CD14-positive monocyte (primary cell): ENCODE measurements around the gene TDRD6. TPM values are rescaled to one million over a fixed set of nuclear protein-coding genes. Genes with fewer than 3 reads are reported as not detected.

Source experiments
- DNase-seq, 3 donors: peaks; one replicate each; pipeline ENCODE4 v3.0.0-alpha.2; 2011 to 2022
- H2AFZ ChIP-seq: 2 replicates; pipeline ENCODE4 v1.6.0; 2012; ENCODE audit warnings: mild to moderate bottlenecking, low read depth, low read length, inconsistent platforms; ENCODE audit not compliant: insufficient read depth, poor library complexity, severe bottlenecking
- H3K27ac ChIP-seq, 2 donors: 1 replicate in 1 of 2; 2 replicates in 1 of 2; pipeline ENCODE4 v1.5.1; 2012 to 2013; ENCODE audit warnings: low read length in 2 of 2, control low read depth in 1 of 2, inconsistent platforms in 1 of 2, low read depth in 1 of 2, mild to moderate bottlenecking in 1 of 2
- H3K27me3 ChIP-seq, 2 donors: one replicate each; pipeline versions ENCODE4 v1.6.0 to v1.6.1; 2011 to 2013; ENCODE audit warnings: low read length in 2 of 2; ENCODE audit not compliant: control insufficient read depth in 2 of 2, insufficient read depth in 2 of 2
- H3K36me3 ChIP-seq, 2 donors: replicated peaks in 1 of 2; 1 replicate in 1 of 2; 2 replicates in 1 of 2; pipeline versions ENCODE4 v1.5.1 to v1.6.1; 2012 to 2013; ENCODE audit warnings: low read length in 2 of 2, control low read depth in 1 of 2, inconsistent platforms in 1 of 2, mild to moderate bottlenecking in 1 of 2; ENCODE audit not compliant: insufficient read depth in 2 of 2, control insufficient read depth in 1 of 2
- H3K4me1 ChIP-seq, 2 donors: 1 replicate in 1 of 2; 2 replicates in 1 of 2; pipeline versions ENCODE4 v1.5.1 to v1.6.1; 2012 to 2013; ENCODE audit warnings: low read length in 2 of 2, control low read depth in 1 of 2, inconsistent platforms in 1 of 2, mild to moderate bottlenecking in 1 of 2, moderate library complexity in 1 of 2; ENCODE audit not compliant: insufficient read depth in 2 of 2, control insufficient read depth in 1 of 2
- H3K4me2 ChIP-seq: replicated peaks from 2 replicates; pipeline ENCODE3; 2012; ENCODE audit warnings: low read length, moderate library complexity, mild to moderate bottlenecking; ENCODE audit not compliant: poor library complexity, severe bottlenecking; ENCODE audit errors: extremely low read depth
- H3K4me3 ChIP-seq, 3 experiments: fragments of 200-600 bp in 1 of 3; sonication (generic) in 1 of 3; replicated peaks in 1 of 3; 1 replicate in 2 of 3; 2 replicates in 1 of 3; pipeline ENCODE4 v1.5.1; 2011 to 2013; ENCODE audit warnings: low read length in 3 of 3, mild to moderate bottlenecking in 3 of 3, control low read depth in 2 of 3, low read depth in 2 of 3, inconsistent platforms in 1 of 3, moderate library complexity in 1 of 3
- H3K79me2 ChIP-seq: 2 replicates; pipeline ENCODE4 v1.6.0; 2012; ENCODE audit warnings: mild to moderate bottlenecking, control low read depth, inconsistent platforms, low read length, moderate library complexity; ENCODE audit not compliant: insufficient read depth
- H3K9ac ChIP-seq: 2 replicates; pipeline ENCODE4 v1.6.0; 2017; ENCODE audit warnings: low read length, mild to moderate bottlenecking; ENCODE audit not compliant: insufficient read depth, poor library complexity, severe bottlenecking
- H3K9me3 ChIP-seq, 2 donors: replicated peaks in 1 of 2; 1 replicate in 1 of 2; 2 replicates in 1 of 2; pipeline versions ENCODE4 v1.5.1 to v1.6.1; 2012 to 2013; ENCODE audit warnings: low read length in 2 of 2, control low read depth in 1 of 2; ENCODE audit not compliant: control insufficient read depth in 1 of 2, insufficient read depth in 1 of 2
- H4K20me1 ChIP-seq: 2 replicates; pipeline ENCODE4 v1.6.0; 2012; ENCODE audit warnings: mild to moderate bottlenecking, low read length, control low read depth, moderate library complexity; ENCODE audit not compliant: insufficient read depth
- H3K27ac Mint-ChIP-seq, 7 donors: one replicate each; pipeline ENCODE4 v1.8.0; 2020; ENCODE audit warnings: mild to moderate bottlenecking in 7 of 7, mixed read lengths in 7 of 7, moderate library complexity in 6 of 7, inconsistent platforms in 2 of 7
- H3K27me3 Mint-ChIP-seq, 3 donors: one replicate each; pipeline ENCODE4 v1.8.0; 2021 to 2022; ENCODE audit warnings: low read depth in 3 of 3, mild to moderate bottlenecking in 3 of 3, mixed read lengths in 3 of 3, moderate library complexity in 3 of 3, inconsistent platforms in 1 of 3
- H3K36me3 Mint-ChIP-seq, 2 donors: one replicate each; pipeline ENCODE4 v1.8.0; 2020; ENCODE audit warnings: mixed read lengths in 2 of 2, inconsistent platforms in 1 of 2, mild to moderate bottlenecking in 1 of 2
- H3K4me1 Mint-ChIP-seq: one replicate; pipeline ENCODE4 v1.8.0; 2020; ENCODE audit warnings: mild to moderate bottlenecking, mixed read lengths
- H3K4me3 Mint-ChIP-seq, 2 donors: one replicate each; pipeline ENCODE4 v1.8.0; 2020; ENCODE audit warnings: mild to moderate bottlenecking in 2 of 2, mixed read lengths in 2 of 2, moderate library complexity in 1 of 2
- H3K9me3 Mint-ChIP-seq, 7 donors: one replicate each; pipeline ENCODE4 v1.8.0; 2020 to 2022; ENCODE audit warnings: mixed read lengths in 7 of 7, mild to moderate bottlenecking in 6 of 7, moderate library complexity in 6 of 7, inconsistent platforms in 2 of 7
- CTCF ChIP-seq: fragments of 200-600 bp; IDR thresholded peaks from one replicate; pipeline ENCODE4 v1.8.0; 2022; ENCODE audit warnings: antibody characterized with exemption, mild to moderate bottlenecking
- WGBS: methylation state at CpG from one replicate; pipeline ENCODE4 v1.1.5; 2013; ENCODE audit warnings: missing lambda C conversion rate; ENCODE audit not compliant: insufficient coverage; 5-methylcytosine and 5-hydroxymethylcytosine counted together
- intact Hi-C, 2 donors: fragments of 100-400 bp; cut with micrococcal nuclease; formaldehyde crosslinking; loops; one replicate each; pipeline versions ENCODE4 v1.15.0 to v1.15.1; 2023
- polyA plus RNA-seq, 3 donors: library from polyadenylated mRNA; depleted of rRNA in 1 of 3; unstranded in 2 of 3; stranded (reverse) in 1 of 3; fragments of 300-500 nt in 2 of 3; fragments of >200 nt in 1 of 3; fragmentation: Illumina TruSeq in 2 of 3; gene quantifications; 1 replicate in 2 of 3; 2 replicates in 1 of 3; pipeline ENCODE4 v1.2.3, GENCODE V29; 2012 to 2021

TDRD6 gene
- polyA plus RNA-seq, 3 donors = 0.29 to 0.94 TPM; not detected in 1

DNA sequence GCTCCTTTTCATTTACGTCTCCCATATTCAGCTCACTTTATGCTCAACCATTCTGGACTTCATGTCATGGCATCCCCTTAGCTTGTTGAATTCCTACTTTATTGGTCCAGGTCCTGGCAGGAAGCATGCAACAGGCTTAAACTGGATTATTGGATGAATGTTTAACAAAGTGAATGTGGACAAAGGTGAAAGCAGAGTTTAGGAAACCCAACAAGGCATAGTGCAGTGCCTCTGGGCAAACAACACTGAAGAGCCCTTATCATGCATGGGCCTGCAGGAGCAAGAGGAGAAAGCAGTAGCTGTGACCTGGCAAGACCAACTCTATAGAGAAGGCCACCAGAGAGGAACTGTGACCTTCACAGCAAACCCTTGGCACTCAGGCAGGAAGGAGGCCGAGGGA, 53.8 kb downstream of the TDRD6 start:
- Histone ChIP-seq H3K36me3 (no peaks in the 10 kb centered on the region), H2AFZ (no peak overlapping the region), H3K27ac (no peak overlapping the region), H3K79me2 (no peaks in the 10 kb centered on the region), H3K27me3 (peaks cover 3% of the 10 kb centered on the region in 2 donors), H3K9me3 (no peaks in the 10 kb centered on the region), H3K4me1 (peaks cover 3 to 7% of the 10 kb centered on the region in 2 donors), H3K4me2 (no peak overlapping the region), H3K9ac (no peak overlapping the region), H4K20me1 (no peaks in the 10 kb centered on the region), H3K4me3 (no peak overlapping the region)
- peaks cover 5 to 10% (median 7%) of the 10 kb centered on the region in 7 donors for H3K9me3 Mint-ChIP-seq
- no peak overlapping the region for H3K4me3 Mint-ChIP-seq
- H3K27me3 Mint-ChIP-seq = peaks cover 2 to 15% (median 8%) of the 10 kb centered on the region in 3 donors
- H3K4me1 Mint-ChIP-seq = peaks cover 14% of the 10 kb centered on the region
- TF ChIP-seq CTCF = no peak
- no peak for DNase-seq
- H3K27ac Mint-ChIP-seq = no peak overlapping the region
- intact Hi-C loops = no loop called here
- peaks cover 2% of the 10 kb centered on the region in 2 donors for H3K36me3 Mint-ChIP-seq
- 100% methylated on average over 1 of the region's 2 CpGs for WGBS

DNA sequence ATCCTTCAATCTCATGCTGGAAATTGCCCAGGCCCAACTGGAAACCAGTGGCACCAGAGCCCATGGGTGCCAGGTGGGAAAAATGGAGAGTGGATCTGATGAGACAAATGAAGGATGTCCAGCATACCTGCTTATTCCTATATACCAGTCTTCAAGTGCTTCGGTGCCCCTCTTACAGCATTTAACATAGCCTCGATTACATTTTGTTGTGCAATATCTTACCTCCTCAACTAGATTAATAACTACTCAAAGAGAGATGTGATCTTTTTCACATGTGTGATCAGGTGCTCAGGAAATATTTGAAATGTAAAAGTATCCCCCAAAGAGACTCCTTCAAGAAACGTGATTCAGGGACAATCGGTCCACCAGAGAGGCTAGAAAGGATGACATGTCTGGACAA, 54.2 kb downstream of the TDRD6 start:
- no peak overlapping the region for H3K4me3 ChIP-seq
- H3K27ac ChIP-seq = no peak overlapping the region
- H3K4me1 ChIP-seq = peaks cover 7 to 12% of the 10 kb centered on the region in 2 donors
- H3K27me3 ChIP-seq = no peaks in the 10 kb centered on the region
- intact Hi-C loops = no loop called here
- no peak for TF ChIP-seq CTCF
- no CpG with 5 or more reads among the region's 4 CpGs for whole genome bisulfite sequencing
- H3K9ac ChIP-seq = no peak overlapping the region
- Mint-ChIP-seq H3K27me3 (peaks cover 0 to 11% (median 6%) of the 10 kb centered on the region in 3 donors), H3K4me3 (no peak overlapping the region), H3K36me3 (no peaks in the 10 kb centered on the region), H3K9me3 (peaks cover 5 to 10% (median 7%) of the 10 kb centered on the region in 7 donors), H3K27ac (no peak overlapping the region), H3K4me1 (peaks cover 16% of the 10 kb centered on the region)
- no peaks in the 10 kb centered on the region for H3K9me3 ChIP-seq
- no peaks in the 10 kb centered on the region for H3K36me3 ChIP-seq
- no peak for DNase-seq
- no peak overlapping the region for H3K4me2 ChIP-seq
- no peaks in the 10 kb centered on the region for H4K20me1 ChIP-seq
- H2AFZ ChIP-seq = no peak overlapping the region
- no peaks in the 10 kb centered on the region for H3K79me2 ChIP-seq
